ENCODE data around the gene HIVEP3. TPM values are rescaled to one million over a fixed set of nuclear protein-coding genes. Genes with fewer than 3 reads are reported as not detected.

The HIVEP3 gene
- total RNA-seq, 1 experiment from 2014 or later = 1.4 TPM

DNA sequence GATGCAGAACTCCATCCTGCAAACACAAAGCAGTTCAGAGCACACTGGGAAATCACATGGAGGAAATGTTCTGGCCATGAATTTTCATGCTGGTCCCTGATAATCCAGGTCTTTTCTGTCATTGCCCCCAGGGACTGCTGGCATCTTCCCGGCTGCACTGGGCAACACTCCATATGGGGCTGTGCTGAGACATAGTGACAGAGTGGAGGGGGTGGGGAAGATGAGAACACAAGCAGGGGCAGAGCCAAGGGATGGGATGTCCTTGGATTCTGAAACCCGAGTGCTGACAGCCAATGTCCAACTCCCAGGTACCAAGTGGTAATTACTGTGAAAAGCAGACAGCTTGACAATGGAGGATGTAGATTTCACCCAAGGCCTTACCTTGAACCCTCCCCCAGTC is 185.7 kb downstream of the HIVEP3 start:
- Histone ChIP-seq H2BK12ac (ENCODE audit: insufficient read length, low read depth, low read length) (no peak overlapping the region), H3K9ac (ENCODE audit: extremely low read depth, insufficient read length, low read length) (no peak overlapping the region), H2AK5ac (ENCODE audit: insufficient read length, low read length) (no peak overlapping the region), H4K91ac (ENCODE audit: insufficient read length, low read depth, low read length) (no peak overlapping the region), H3K23me2 (ENCODE audit: insufficient read length, low read depth, low read length, poor library complexity, severe bottlenecking) (no peaks in the 10 kb centered on the region), H2BK5ac (ENCODE audit: insufficient read length, low read length) (no peak overlapping the region), H4K8ac (replicated peaks; ENCODE audit: insufficient read length, low read depth, low read length) (no peak overlapping the region), H2BK20ac (ENCODE audit: low read depth, low read length, poor library complexity, severe bottlenecking) (no peak overlapping the region), H4K20me1 (ENCODE audit: control insufficient read depth, insufficient read depth, insufficient read length) (peaks cover 2% of the 10 kb centered on the region), H2BK120ac (ENCODE audit: low read depth, low read length, poor library complexity, severe bottlenecking) (no peak overlapping the region), H3K56ac (ENCODE audit: insufficient read length, low read depth, low read length) (no peak overlapping the region), H3T11ph (ENCODE audit: low read length) (no peak overlapping the region), H2BK15ac (ENCODE audit: low read depth, low read length) (no peak overlapping the region), H3K79me2 (ENCODE audit: insufficient read depth, low read length) (no peaks in the 10 kb centered on the region), H3K18ac (ENCODE audit: insufficient read length, low read depth, low read length) (no peak overlapping the region), H3K27me3 (ENCODE audit: insufficient read depth, low read length) (no peaks in the 10 kb centered on the region), H3K23ac (ENCODE audit: insufficient read length, low read depth, low read length) (no peak overlapping the region), H2AFZ (ENCODE audit: low read length) (no peak overlapping the region), H3K79me1 (ENCODE audit: insufficient read depth, low read depth, low read length, poor library complexity, severe bottlenecking) (no peaks in the 10 kb centered on the region), H3K4ac (ENCODE audit: low read depth, low read length) (no peak overlapping the region), H3K14ac (ENCODE audit: insufficient read depth, low read length) (no peak overlapping the region), H3K4me2 (ENCODE audit: insufficient read depth, insufficient read length, low read length) (no peak overlapping the region), H3K27ac (ENCODE audit: insufficient read length, low read depth, low read length) (no peak overlapping the region), H3K9me3 (ENCODE audit: control insufficient read depth, low read depth, low read length) (no peaks in the 10 kb centered on the region), H3K4me1 (ENCODE audit: insufficient read depth, low read length) (no peaks in the 10 kb centered on the region), H4K5ac (ENCODE audit: insufficient read length, low read depth, low read length) (no peak overlapping the region)
- Mint-ChIP-seq H3K9me3 (no peaks in the 10 kb centered on the region), H3K4me3 (no peak overlapping the region), H3K27ac (no peak overlapping the region), H3K27me3 (ENCODE audit: low read depth) (peaks cover 13% of the 10 kb centered on the region), H3K4me1 (peaks cover 10 to 18% of the 10 kb centered on the region in 2 experiments), H3K36me3 (ENCODE audit: insufficient read depth in 1 of 3, low read depth in 3 of 3) (no peaks in the 10 kb centered on the region)
- TF ChIP-seq, protein P1, sequence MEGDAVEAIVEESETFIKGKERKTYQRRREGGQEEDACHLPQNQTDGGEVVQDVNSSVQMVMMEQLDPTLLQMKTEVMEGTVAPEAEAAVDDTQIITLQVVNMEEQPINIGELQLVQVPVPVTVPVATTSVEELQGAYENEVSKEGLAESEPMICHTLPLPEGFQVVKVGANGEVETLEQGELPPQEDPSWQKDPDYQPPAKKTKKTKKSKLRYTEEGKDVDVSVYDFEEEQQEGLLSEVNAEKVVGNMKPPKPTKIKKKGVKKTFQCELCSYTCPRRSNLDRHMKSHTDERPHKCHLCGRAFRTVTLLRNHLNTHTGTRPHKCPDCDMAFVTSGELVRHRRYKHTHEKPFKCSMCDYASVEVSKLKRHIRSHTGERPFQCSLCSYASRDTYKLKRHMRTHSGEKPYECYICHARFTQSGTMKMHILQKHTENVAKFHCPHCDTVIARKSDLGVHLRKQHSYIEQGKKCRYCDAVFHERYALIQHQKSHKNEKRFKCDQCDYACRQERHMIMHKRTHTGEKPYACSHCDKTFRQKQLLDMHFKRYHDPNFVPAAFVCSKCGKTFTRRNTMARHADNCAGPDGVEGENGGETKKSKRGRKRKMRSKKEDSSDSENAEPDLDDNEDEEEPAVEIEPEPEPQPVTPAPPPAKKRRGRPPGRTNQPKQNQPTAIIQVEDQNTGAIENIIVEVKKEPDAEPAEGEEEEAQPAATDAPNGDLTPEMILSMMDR (conservative IDR thresholded peaks at IDR 0.05) = no peak
- DNase-seq = no peak
- WGBS (ENCODE audit: extremely low coverage, insufficient read length, low lambda C conversion rate) = no CpG with 5 or more reads among the region's 2 CpGs

Measured in H9 (cell line).